Fibroblast of villous mesenchyme (primary cell): ENCODE data around the gene SCFD1. TPM values are rescaled to one million over a fixed set of nuclear protein-coding genes. Genes with fewer than 3 reads are reported as not detected.
A peak's percentile ranks its signal among the peaks of the same experiment; 100 is the strongest.

Experiments used
- DNase-seq: peaks from one replicate; pipeline ENCODE4 v3.0.0-alpha.2; 2010; ENCODE audit warnings: low read depth
- H3K4me3 ChIP-seq: 2 replicates; pipeline ENCODE4 v1.5.1; 2011; ENCODE audit warnings: low read depth, mild to moderate bottlenecking, low read length
- total RNA-seq: library from RNA; depleted of rRNA; stranded (reverse); fragments of >200 nt; gene quantifications from 2 replicates; pipeline ENCODE4 v1.2.3, GENCODE V29; 2012
- TF ChIP-seq, protein P1 (sequence below): IDR thresholded peaks from 2 replicates; pipeline ENCODE4 v1.5.1; 2012; ENCODE audit warnings: low read depth, mild to moderate bottlenecking, low read length; ENCODE audit not compliant: insufficient read depth

SCFD1 gene
- total RNA-seq, 1 donor, result 203 TPM

DNA sequence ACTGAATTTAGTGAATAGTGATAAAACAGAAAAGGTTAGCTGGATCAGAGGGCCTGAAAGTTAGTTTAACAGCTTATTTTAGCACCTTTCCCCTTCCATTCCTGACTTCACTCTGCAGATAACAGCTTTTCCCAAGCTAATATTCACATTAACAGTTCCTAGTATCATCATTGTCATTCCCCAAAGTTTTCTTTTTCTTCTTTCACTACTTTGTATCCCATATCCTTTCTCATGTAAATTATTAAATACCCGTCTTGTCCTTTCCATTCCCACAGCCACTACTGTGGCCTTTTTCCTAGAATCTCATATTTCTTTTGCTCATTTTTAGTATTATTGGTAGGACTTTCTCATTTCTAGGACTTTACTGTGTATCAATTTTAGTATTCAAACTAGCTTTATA is 70.5 kb downstream of the SCFD1 start:
- TF ChIP-seq, protein P1, sequence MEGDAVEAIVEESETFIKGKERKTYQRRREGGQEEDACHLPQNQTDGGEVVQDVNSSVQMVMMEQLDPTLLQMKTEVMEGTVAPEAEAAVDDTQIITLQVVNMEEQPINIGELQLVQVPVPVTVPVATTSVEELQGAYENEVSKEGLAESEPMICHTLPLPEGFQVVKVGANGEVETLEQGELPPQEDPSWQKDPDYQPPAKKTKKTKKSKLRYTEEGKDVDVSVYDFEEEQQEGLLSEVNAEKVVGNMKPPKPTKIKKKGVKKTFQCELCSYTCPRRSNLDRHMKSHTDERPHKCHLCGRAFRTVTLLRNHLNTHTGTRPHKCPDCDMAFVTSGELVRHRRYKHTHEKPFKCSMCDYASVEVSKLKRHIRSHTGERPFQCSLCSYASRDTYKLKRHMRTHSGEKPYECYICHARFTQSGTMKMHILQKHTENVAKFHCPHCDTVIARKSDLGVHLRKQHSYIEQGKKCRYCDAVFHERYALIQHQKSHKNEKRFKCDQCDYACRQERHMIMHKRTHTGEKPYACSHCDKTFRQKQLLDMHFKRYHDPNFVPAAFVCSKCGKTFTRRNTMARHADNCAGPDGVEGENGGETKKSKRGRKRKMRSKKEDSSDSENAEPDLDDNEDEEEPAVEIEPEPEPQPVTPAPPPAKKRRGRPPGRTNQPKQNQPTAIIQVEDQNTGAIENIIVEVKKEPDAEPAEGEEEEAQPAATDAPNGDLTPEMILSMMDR, result no peak
- H3K4me3 ChIP-seq, result no peak overlapping the region
- no peak for DNase-seq

GRCh38 chr14:30698463-30698862 is 76.3 kb downstream of the SCFD1 start:
- no peak overlapping the region for H3K4me3 ChIP-seq
- TF ChIP-seq, protein P1, result no peak
- no peak for DNase-seq

DNA sequence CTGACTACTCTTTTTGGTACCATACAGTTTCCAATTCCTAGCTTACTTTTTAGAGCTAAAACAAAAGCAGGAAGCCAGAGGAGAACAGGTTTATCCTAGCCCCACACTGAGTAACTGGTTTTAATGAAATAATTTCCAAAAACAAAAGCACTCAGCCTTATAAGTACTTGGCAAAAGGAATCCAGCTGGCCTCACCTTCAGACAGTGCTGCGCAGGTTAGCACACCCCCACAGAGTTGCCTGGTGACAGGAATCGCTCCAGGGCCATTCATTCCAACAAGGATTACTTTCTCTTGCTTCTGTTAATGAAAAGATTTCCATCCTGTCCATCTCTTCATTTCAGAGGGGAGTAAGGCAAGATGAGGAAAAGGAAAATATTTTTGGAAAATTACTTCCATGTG is 84.6 kb downstream of the SCFD1 start:
- TF ChIP-seq, protein P1, result no peak
- DNase-seq, result no peak
- H3K4me3 ChIP-seq, result no peak overlapping the region

DNA sequence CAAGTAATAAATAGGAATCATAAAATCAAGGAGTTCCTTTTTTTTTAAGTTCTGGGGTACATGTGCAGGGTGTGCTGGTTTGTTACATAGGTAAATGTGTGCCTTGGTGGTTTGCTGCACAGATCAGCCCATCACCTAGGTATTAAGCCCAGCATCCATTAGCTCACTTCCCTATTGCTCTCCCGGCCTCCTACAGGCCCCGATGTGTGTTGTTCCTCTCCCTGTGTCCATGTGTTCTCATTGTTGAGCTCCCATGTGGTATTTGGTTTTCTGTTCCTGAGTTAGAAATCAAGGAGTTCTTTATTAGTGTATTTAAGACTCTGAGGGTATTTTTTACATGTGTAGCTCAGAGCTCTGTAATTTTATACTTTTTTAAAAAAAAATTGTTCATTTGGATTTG is 86.0 kb downstream of the SCFD1 start:
- H3K4me3 ChIP-seq, result no peak overlapping the region
- no peak for DNase-seq
- TF ChIP-seq, protein P1, result no peak

- H3K4me3 ChIP-seq, result no peak overlapping the region
- no peak for DNase-seq
- TF ChIP-seq, protein P1, result no peak
Measured at GRCh38 chr14:30709201-30709600, 87.1 kb downstream of the SCFD1 start.

- DNase-seq, result peak; percentile 60
- TF ChIP-seq, protein P1, result no peak
- no peak overlapping the region for H3K4me3 ChIP-seq
Measured at GRCh38 chr14:30710876-30711275, 88.8 kb downstream of the SCFD1 start.

DNA sequence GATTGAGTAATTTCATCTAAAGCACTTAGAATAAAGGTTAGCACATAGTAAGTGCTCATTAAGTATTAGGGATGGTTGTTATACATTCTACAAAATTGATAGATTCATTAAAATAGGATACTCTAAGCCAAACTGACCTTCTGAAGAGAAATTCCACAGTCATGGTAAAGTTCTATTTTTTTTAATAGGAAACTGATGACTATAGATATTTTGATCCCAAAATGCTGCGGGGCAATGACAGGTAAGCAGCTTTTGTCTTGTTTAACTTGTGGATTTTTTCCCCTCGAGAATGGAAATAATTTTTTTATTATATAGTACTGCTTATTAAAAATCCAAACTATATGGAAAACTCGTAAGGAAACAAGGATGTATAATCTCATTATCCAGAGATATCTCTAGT is 97.0 kb downstream of the SCFD1 start:
- no peak for DNase-seq
- TF ChIP-seq, protein P1, result no peak
- no peak overlapping the region for H3K4me3 ChIP-seq
